Measurements from ENCODE around the gene TARS1.

DNA sequence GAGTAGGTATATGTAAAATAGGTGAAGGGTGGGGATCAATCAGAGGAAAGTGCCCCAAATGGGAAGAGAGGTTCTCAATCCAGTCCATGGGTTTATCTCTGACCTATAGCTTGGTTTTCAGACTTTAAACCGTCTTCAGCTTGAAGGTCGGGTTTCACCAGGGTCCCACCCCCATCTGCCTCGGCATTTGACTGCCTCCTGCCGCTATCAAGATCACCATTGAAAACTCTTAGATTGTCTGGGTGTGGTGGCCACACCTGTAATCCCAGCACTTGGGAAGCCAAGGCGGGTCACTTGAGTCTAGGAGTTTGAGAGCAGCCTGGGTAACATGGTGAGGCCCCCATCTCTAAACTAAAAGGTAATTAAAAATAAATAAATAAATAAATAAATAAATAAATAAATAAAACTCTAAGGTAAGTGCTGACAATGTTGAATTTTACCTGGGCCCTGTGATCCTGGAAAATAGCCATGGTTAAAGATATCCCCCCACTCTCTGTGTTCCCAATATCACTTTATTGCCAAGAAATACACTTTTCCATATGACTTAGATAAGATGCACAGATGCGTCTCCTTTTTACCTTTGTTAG lies 48.8 kb downstream of the TARS1 start:
- TF ChIP-seq EZH2 (IDR thresholded peaks at IDR 0.05; ENCODE audit: low read depth): no peak
- TF ChIP-seq, protein P1, sequence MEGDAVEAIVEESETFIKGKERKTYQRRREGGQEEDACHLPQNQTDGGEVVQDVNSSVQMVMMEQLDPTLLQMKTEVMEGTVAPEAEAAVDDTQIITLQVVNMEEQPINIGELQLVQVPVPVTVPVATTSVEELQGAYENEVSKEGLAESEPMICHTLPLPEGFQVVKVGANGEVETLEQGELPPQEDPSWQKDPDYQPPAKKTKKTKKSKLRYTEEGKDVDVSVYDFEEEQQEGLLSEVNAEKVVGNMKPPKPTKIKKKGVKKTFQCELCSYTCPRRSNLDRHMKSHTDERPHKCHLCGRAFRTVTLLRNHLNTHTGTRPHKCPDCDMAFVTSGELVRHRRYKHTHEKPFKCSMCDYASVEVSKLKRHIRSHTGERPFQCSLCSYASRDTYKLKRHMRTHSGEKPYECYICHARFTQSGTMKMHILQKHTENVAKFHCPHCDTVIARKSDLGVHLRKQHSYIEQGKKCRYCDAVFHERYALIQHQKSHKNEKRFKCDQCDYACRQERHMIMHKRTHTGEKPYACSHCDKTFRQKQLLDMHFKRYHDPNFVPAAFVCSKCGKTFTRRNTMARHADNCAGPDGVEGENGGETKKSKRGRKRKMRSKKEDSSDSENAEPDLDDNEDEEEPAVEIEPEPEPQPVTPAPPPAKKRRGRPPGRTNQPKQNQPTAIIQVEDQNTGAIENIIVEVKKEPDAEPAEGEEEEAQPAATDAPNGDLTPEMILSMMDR (conservative IDR thresholded peaks at IDR 0.05): no peak

Data from PC-9 (cell line).